HCT116 (cell line): ENCODE data around the gene RET. TPM values are rescaled to one million over a fixed set of nuclear protein-coding genes. Genes with fewer than 3 reads are reported as not detected.

ENCODE experiments used
- ATAC-seq: fragments of 200-7000 bp; cut with Tn5 transposase; 2 replicates; pipeline ENCODE4 v1.9.1; 2020; ENCODE audit warnings: mild to moderate bottlenecking, moderate library complexity
- BruUV-seq: library from RNA; stranded (reverse); fragments of 400-500 nt; replicated peaks from 2 replicates; lab custom pipeline; 2021; lab: Mats Ljungman, UMichigan
- CTCF ChIA-PET: fragments of 300-600 bp; sonication (Branson Sonifier 250); formaldehyde crosslinking; loops from one replicate; lab custom pipeline; 2021; ENCODE audit warnings: antibody characterized with exemption; lab: Charles Lee
- POLR2A ChIA-PET: fragments of 300-600, 350-600 bp; sonication (Branson Sonifier 250); formaldehyde crosslinking; loops from one replicate; lab custom pipeline; 2021; ENCODE audit warnings: antibody characterized with exemption; lab: Charles Lee
- RAD21 ChIA-PET, 2 experiments: fragments of 300-600 bp; sonication (Branson Sonifier 250); formaldehyde crosslinking; loops; one replicate each; lab custom pipeline; 2023; ENCODE audit warnings: low total read pairs in 2 of 2; ENCODE audit not compliant: uncharacterized antibody in 2 of 2, unreplicated experiment in 2 of 2, low non-redundant PET in 1 of 2; lab: Charles Lee
- DNase-seq: peaks from one replicate; pipeline ENCODE4 v3.0.0-alpha.2; 2010; ENCODE audit warnings: low read depth, low spot score
- H2AFZ ChIP-seq: fragments of 200-600 bp; shearing (Covaris generic), sonication (generic); 2 replicates; pipeline ENCODE4 v1.6.1; 2017; ENCODE audit warnings: low read depth, mixed run types, mixed read lengths, antibody characterized with exemption, low read length; ENCODE audit not compliant: poor library complexity, severe bottlenecking
- H3K27ac ChIP-seq: 2 replicates; pipeline ENCODE4 v1.5.1; 2012; ENCODE audit warnings: low read depth, low read length
- H3K27me3 ChIP-seq: fragments of 200-600 bp; sonication (generic); 2 replicates; pipeline ENCODE4 v1.6.1; 2016; ENCODE audit warnings: mixed run types, low read length, mixed read lengths; ENCODE audit not compliant: insufficient read depth
- H3K36me3 ChIP-seq, 2 experiments: fragments of 200-500 bp in 1 of 2; fragments of 200-600 bp in 1 of 2; sonication (Bioruptor generic) in 1 of 2; sonication (generic) in 1 of 2; 2 replicates each; pipeline versions ENCODE4 v1.5.1 to v1.6.1; 2014 to 2016; ENCODE audit warnings: low read length in 2 of 2, inconsistent platforms in 1 of 2, mixed read lengths in 1 of 2, mixed run types in 1 of 2; ENCODE audit not compliant: insufficient read depth in 2 of 2, control insufficient read depth in 1 of 2
- H3K4me1 ChIP-seq, 2 experiments: fragments of 200-600 bp in 1 of 2; sonication (generic) in 1 of 2; 2 replicates each; pipeline versions ENCODE4 v1.5.1 to v1.6.1; 2012 to 2017; ENCODE audit warnings: low read length in 2 of 2, inconsistent platforms in 1 of 2, mild to moderate bottlenecking in 1 of 2, mixed read lengths in 1 of 2, mixed run types in 1 of 2, moderate library complexity in 1 of 2; ENCODE audit not compliant: insufficient read depth in 2 of 2, control insufficient read depth in 1 of 2
- H3K4me2 ChIP-seq: fragments of 200-600 bp; sonication (generic); 2 replicates; pipeline ENCODE4 v1.6.1; 2017; ENCODE audit warnings: mixed run types, low read length, mixed read lengths
- H3K4me3 ChIP-seq, 2 experiments: fragments of 200-600 bp in 1 of 2; sonication (generic) in 1 of 2; replicated peaks in 1 of 2; 2 replicates each; pipeline ENCODE4 v1.5.1; 2011 to 2016; ENCODE audit warnings: low read length in 2 of 2, control low read depth in 1 of 2, low read depth in 1 of 2, mild to moderate bottlenecking in 1 of 2, mixed read lengths in 1 of 2, mixed run types in 1 of 2
- H3K79me2 ChIP-seq: fragments of 200-600 bp; sonication (generic); 2 replicates; pipeline ENCODE4 v1.6.1; 2017; ENCODE audit warnings: mild to moderate bottlenecking, mixed run types, low read length, moderate library complexity, mixed read lengths; ENCODE audit not compliant: insufficient read depth
- H3K9ac ChIP-seq: fragments of 200-600 bp; sonication (generic); 2 replicates; pipeline ENCODE4 v1.6.1; 2016; ENCODE audit warnings: low read length, mixed read lengths
- H3K9me2 ChIP-seq: fragments of 200-600 bp; sonication (generic), shearing (Covaris generic); 2 replicates; pipeline ENCODE4 v1.6.1; 2017; ENCODE audit warnings: mixed run types, mild to moderate bottlenecking, moderate library complexity; ENCODE audit not compliant: insufficient read depth
- H3K9me3 ChIP-seq, 2 experiments: fragments of 200-500 bp in 1 of 2; fragments of 200-600 bp in 1 of 2; sonication (Bioruptor generic) in 1 of 2; sonication (generic) in 1 of 2; 2 replicates each; pipeline ENCODE4 v1.6.1; 2014 to 2017; ENCODE audit warnings: low read length in 2 of 2, mixed read lengths in 2 of 2, inconsistent platforms in 1 of 2, low read depth in 1 of 2, mild to moderate bottlenecking in 1 of 2, mixed run types in 1 of 2, moderate library complexity in 1 of 2; ENCODE audit not compliant: control insufficient read depth in 1 of 2, insufficient read depth in 1 of 2
- H4K20me1 ChIP-seq: fragments of 200-600 bp; sonication (generic), shearing (Covaris generic); 2 replicates; pipeline ENCODE4 v1.6.1; 2017; ENCODE audit warnings: mixed run types, mild to moderate bottlenecking, moderate library complexity; ENCODE audit not compliant: insufficient read depth
- ATF3 ChIP-seq: IDR thresholded peaks from 2 replicates; pipeline ENCODE4 v1.6.1; 2012
- CBX3 ChIP-seq: IDR thresholded peaks from 2 replicates; pipeline ENCODE4 v1.6.1; 2012; ENCODE audit warnings: low read depth
- EGR1 ChIP-seq: IDR thresholded peaks from 2 replicates; pipeline ENCODE4 v1.6.1; 2012; ENCODE audit warnings: low read depth
- ELF1 ChIP-seq: IDR thresholded peaks from 2 replicates; pipeline ENCODE4 v1.6.1; 2012; ENCODE audit warnings: low read depth, borderline replicate concordance
- EZH2 ChIP-seq: fragments of 200-600 bp; sonication (generic); IDR thresholded peaks from 2 replicates; pipeline ENCODE4 v1.6.1; 2017; ENCODE audit warnings: antibody characterized with exemption, mixed run types
- EZH2phosphoT487 ChIP-seq: fragments of 200-600 bp; IDR thresholded peaks from 2 replicates; pipeline ENCODE4 v1.6.1; 2018; ENCODE audit warnings: antibody characterized with exemption, borderline replicate concordance
- FOSL1 ChIP-seq: IDR thresholded peaks from 2 replicates; pipeline ENCODE4 v1.6.1; 2012; ENCODE audit warnings: low read depth
- JUND ChIP-seq: IDR thresholded peaks from 2 replicates; pipeline ENCODE4 v1.6.1; 2012
- POLR2A ChIP-seq: IDR thresholded peaks from 2 replicates; pipeline ENCODE4 v1.7.0; 2011; ENCODE audit warnings: borderline replicate concordance; ENCODE audit not compliant: insufficient read depth, insufficient read length; ENCODE audit errors: extremely low read depth
- POLR2AphosphoS5 ChIP-seq: IDR thresholded peaks from 2 replicates; pipeline ENCODE4 v1.6.1; 2011; ENCODE audit warnings: mild to moderate bottlenecking, low read depth, low read length, moderate library complexity
- RAD21 ChIP-seq: IDR thresholded peaks from 2 replicates; pipeline ENCODE4 v1.6.1; 2012; ENCODE audit warnings: low read depth, mild to moderate bottlenecking
- REST ChIP-seq: IDR thresholded peaks from 2 replicates; pipeline ENCODE4 v1.6.1; 2012; ENCODE audit warnings: low read depth
- SIN3A ChIP-seq: IDR thresholded peaks from 2 replicates; pipeline ENCODE4 v1.6.1; 2012; ENCODE audit warnings: low read depth
- SP1 ChIP-seq: IDR thresholded peaks from 2 replicates; pipeline ENCODE4 v1.6.1; 2012; ENCODE audit warnings: low read depth
- SRF ChIP-seq: IDR thresholded peaks from 2 replicates; pipeline ENCODE4 v1.6.1; 2012; ENCODE audit warnings: low read depth
- ZFX ChIP-seq: fragments of 450-650 bp; IDR thresholded peaks from 2 replicates; pipeline ENCODE4 v1.6.1; 2017
- intact Hi-C: fragments of 100-400 bp; cut with micrococcal nuclease; formaldehyde crosslinking; loops from 2 replicates; pipeline ENCODE4 v1.10.0; 2022
- total RNA-seq: library from RNA; stranded (reverse); gene quantifications from one replicate; pipeline ENCODE4 v1.2.1, GENCODE V29; 2021; ENCODE audit not compliant: unreplicated experiment
- TF ChIP-seq, protein P1 (sequence below), 3 experiments: fragments of 200-600 bp in 1 of 3; sonication (generic) in 1 of 3; IDR thresholded peaks in 2 of 3; conservative IDR thresholded peaks in 1 of 3; 2 replicates each; pipeline ENCODE4 v1.5.1; 2012 to 2017; ENCODE audit warnings: low read depth in 2 of 3, low read length in 2 of 3, antibody characterized with exemption in 1 of 3, borderline replicate concordance in 1 of 3, control low read depth in 1 of 3, mild to moderate bottlenecking in 1 of 3, mixed read lengths in 1 of 3, mixed run types in 1 of 3, moderate library complexity in 1 of 3; ENCODE audit not compliant: insufficient read depth in 1 of 3
- TF ChIP-seq, protein P2 (sequence below): IDR thresholded peaks from 2 replicates; pipeline ENCODE4 v1.6.1; 2012

The RET gene
- total RNA-seq, 1 experiment from 2014 or later: 5.9 TPM

GRCh38 chr10:43060291-43060690 is 16.6 kb upstream of the RET start:
- POLR2A ChIA-PET: no interaction called here
- intact Hi-C loops: no loop called here
- Histone ChIP-seq H3K4me2 (no peak overlapping the region), H3K9me3 (no peaks in the 10 kb centered on the region)
- no peak for DNase-seq
- TF ChIP-seq ATF3: no peak
- TF ChIP-seq POLR2AphosphoS5: no peak
- no peak for TF ChIP-seq JUND
- no peak for TF ChIP-seq FOSL1
- no peak for TF ChIP-seq SIN3A
- TF ChIP-seq, protein P1, sequence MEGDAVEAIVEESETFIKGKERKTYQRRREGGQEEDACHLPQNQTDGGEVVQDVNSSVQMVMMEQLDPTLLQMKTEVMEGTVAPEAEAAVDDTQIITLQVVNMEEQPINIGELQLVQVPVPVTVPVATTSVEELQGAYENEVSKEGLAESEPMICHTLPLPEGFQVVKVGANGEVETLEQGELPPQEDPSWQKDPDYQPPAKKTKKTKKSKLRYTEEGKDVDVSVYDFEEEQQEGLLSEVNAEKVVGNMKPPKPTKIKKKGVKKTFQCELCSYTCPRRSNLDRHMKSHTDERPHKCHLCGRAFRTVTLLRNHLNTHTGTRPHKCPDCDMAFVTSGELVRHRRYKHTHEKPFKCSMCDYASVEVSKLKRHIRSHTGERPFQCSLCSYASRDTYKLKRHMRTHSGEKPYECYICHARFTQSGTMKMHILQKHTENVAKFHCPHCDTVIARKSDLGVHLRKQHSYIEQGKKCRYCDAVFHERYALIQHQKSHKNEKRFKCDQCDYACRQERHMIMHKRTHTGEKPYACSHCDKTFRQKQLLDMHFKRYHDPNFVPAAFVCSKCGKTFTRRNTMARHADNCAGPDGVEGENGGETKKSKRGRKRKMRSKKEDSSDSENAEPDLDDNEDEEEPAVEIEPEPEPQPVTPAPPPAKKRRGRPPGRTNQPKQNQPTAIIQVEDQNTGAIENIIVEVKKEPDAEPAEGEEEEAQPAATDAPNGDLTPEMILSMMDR (IDR thresholded peaks at IDR 0.05 in 2 of 3, conservative IDR thresholded peaks at IDR 0.05 in 1 of 3; ENCODE audit: borderline replicate concordance in 1 of 3, insufficient read depth in 1 of 3, low read depth in 2 of 3, low read length in 2 of 3): no peak
- TF ChIP-seq EZH2phosphoT487: no peak
- TF ChIP-seq SRF: no peak
- no peak for TF ChIP-seq REST
- no peak for TF ChIP-seq EGR1
- no peak for TF ChIP-seq EZH2
- TF ChIP-seq, protein P2, sequence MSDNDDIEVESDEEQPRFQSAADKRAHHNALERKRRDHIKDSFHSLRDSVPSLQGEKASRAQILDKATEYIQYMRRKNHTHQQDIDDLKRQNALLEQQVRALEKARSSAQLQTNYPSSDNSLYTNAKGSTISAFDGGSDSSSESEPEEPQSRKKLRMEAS: no peak
- TF ChIP-seq ELF1: no peak
- TF ChIP-seq POLR2A: no peak
- TF ChIP-seq CBX3: no peak
- TF ChIP-seq ZFX: no peak
- no peak for TF ChIP-seq SP1
- no peak for TF ChIP-seq RAD21
- TF ChIP-seq, all 23 proteins: peak for 0
- Histone ChIP-seq H3K4me1 (no peaks in the 10 kb centered on the region), H4K20me1 (no peaks in the 10 kb centered on the region), H3K36me3 (no peaks in the 10 kb centered on the region), H3K9me2 (no peaks in the 10 kb centered on the region), H3K79me2 (no peaks in the 10 kb centered on the region), H3K4me3 (no peak overlapping the region), H2AFZ (no peak overlapping the region), H3K27me3 (0 out of 2 replicates have a peak, but pooled peaks cover 6% of the 10 kb centered on the region), H3K9ac (no peak overlapping the region), H3K27ac (no peak overlapping the region)
- ChIA-PET CTCF (no interaction called here), RAD21 (no interaction called here)
- no TSS peak for BruUV-seq
- no peak for ATAC-seq
